Measurements from ENCODE around the gene LRRC47.

The LRRC47 gene

GRCh38 chr1:3785045-3785444, 11.3 kb downstream of the LRRC47 start:
- TF ChIP-seq CTCF (conservative IDR thresholded peaks at IDR 0.05; ENCODE audit: low read length): no peak
- no peak for DNase-seq (ENCODE audit: low read depth)
- no peak overlapping the region for H3K4me3 ChIP-seq (ENCODE audit: low read length)

GRCh38 chr1:3783651-3784474, 12.4 kb downstream of the LRRC47 start:
- H3K4me3 ChIP-seq (ENCODE audit: low read length): no peak overlapping the region
- no peak for TF ChIP-seq CTCF (conservative IDR thresholded peaks at IDR 0.05; ENCODE audit: low read length)
- no peak for DNase-seq (ENCODE audit: low read depth)

GRCh38 chr1:3780901-3781300, 15.4 kb downstream of the LRRC47 start:
- TF ChIP-seq CTCF (conservative IDR thresholded peaks at IDR 0.05; ENCODE audit: low read length): no peak
- no peak overlapping the region for H3K4me3 ChIP-seq (ENCODE audit: low read length)
- DNase-seq (ENCODE audit: low read depth): no peak

GRCh38 chr1:3779912-3780416, 16.3 kb downstream of the LRRC47 start:
- no peak for DNase-seq (ENCODE audit: low read depth)
- no peak overlapping the region for H3K4me3 ChIP-seq (ENCODE audit: low read length)
- no peak for TF ChIP-seq CTCF (conservative IDR thresholded peaks at IDR 0.05; ENCODE audit: low read length)

- TF ChIP-seq CTCF (conservative IDR thresholded peaks at IDR 0.05; ENCODE audit: low read length): no peak
- DNase-seq (ENCODE audit: low read depth): no peak
Observed at GRCh38 chr1:3779265-3779911, 16.9 kb downstream of the LRRC47 start.

GRCh38 chr1:3778590-3779264, 17.6 kb downstream of the LRRC47 start:
- DNase-seq (ENCODE audit: low read depth): no peak

More at GRCh38 chr1:3779265-3779911, 16.9 kb downstream of the LRRC47 start:
- no peak overlapping the region for H3K4me3 ChIP-seq (ENCODE audit: low read length)

More at GRCh38 chr1:3778590-3779264, 17.6 kb downstream of the LRRC47 start:
- no peak for TF ChIP-seq CTCF (conservative IDR thresholded peaks at IDR 0.05; ENCODE audit: low read length)
- H3K4me3 ChIP-seq (ENCODE audit: low read length): no peak overlapping the region

Data from AG10803 (cell line).